ENCODE measurements around the gene ADAM15. TPM values are rescaled to one million over a fixed set of nuclear protein-coding genes. Genes with fewer than 3 reads are reported as not detected.

Gene ADAM15
- total RNA-seq, 4 donors from 2014 or later, result 58.6 to 270 (median 153) TPM

DNA sequence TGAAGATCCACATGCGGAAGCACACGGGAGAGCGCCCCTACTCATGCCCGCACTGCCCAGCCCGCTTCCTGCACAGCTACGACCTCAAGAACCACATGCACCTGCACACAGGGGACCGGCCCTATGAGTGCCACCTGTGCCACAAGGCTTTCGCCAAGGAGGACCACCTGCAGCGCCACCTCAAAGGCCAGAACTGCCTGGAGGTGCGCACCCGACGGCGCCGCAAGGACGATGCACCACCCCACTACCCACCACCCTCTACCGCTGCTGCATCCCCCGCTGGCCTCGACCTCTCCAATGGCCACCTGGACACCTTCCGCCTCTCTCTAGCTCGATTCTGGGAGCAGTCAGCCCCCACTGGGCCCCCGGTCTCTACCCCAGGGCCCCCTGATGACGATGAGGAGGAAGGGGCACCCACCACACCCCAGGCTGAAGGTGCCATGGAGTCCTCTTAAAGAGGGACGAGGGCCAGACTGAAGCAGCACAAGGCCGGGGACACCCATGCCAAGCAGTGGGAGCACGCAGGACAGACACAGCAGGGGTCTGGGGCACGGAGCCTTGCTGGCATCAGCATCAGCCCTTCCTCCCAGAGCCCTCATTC, 34.8 kb upstream of the ADAM15 start:
- peaks cover 0 to 19% of the 10 kb centered on the region in 2 donors for H3K4me1 ChIP-seq
- DNase-seq, result no peak
- H3K9me3 ChIP-seq, result no peaks in the 10 kb centered on the region
- H3K27me3 ChIP-seq, result no peaks in the 10 kb centered on the region
- no peaks in the 10 kb centered on the region for H3K36me3 ChIP-seq
- peak overlapping the region; percentile 89 to 94 for H3K27ac ChIP-seq
- TF ChIP-seq, protein P1, sequence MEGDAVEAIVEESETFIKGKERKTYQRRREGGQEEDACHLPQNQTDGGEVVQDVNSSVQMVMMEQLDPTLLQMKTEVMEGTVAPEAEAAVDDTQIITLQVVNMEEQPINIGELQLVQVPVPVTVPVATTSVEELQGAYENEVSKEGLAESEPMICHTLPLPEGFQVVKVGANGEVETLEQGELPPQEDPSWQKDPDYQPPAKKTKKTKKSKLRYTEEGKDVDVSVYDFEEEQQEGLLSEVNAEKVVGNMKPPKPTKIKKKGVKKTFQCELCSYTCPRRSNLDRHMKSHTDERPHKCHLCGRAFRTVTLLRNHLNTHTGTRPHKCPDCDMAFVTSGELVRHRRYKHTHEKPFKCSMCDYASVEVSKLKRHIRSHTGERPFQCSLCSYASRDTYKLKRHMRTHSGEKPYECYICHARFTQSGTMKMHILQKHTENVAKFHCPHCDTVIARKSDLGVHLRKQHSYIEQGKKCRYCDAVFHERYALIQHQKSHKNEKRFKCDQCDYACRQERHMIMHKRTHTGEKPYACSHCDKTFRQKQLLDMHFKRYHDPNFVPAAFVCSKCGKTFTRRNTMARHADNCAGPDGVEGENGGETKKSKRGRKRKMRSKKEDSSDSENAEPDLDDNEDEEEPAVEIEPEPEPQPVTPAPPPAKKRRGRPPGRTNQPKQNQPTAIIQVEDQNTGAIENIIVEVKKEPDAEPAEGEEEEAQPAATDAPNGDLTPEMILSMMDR (IDR thresholded peaks at IDR 0.05), result no peak
- no peak for TF ChIP-seq POLR2A (IDR thresholded peaks at IDR 0.05)
- H3K4me3 ChIP-seq, result no peak overlapping the region
- intact Hi-C loops (cut with DNase I; ENCODE audit: low total_unique reads), result no loop called here

DNA sequence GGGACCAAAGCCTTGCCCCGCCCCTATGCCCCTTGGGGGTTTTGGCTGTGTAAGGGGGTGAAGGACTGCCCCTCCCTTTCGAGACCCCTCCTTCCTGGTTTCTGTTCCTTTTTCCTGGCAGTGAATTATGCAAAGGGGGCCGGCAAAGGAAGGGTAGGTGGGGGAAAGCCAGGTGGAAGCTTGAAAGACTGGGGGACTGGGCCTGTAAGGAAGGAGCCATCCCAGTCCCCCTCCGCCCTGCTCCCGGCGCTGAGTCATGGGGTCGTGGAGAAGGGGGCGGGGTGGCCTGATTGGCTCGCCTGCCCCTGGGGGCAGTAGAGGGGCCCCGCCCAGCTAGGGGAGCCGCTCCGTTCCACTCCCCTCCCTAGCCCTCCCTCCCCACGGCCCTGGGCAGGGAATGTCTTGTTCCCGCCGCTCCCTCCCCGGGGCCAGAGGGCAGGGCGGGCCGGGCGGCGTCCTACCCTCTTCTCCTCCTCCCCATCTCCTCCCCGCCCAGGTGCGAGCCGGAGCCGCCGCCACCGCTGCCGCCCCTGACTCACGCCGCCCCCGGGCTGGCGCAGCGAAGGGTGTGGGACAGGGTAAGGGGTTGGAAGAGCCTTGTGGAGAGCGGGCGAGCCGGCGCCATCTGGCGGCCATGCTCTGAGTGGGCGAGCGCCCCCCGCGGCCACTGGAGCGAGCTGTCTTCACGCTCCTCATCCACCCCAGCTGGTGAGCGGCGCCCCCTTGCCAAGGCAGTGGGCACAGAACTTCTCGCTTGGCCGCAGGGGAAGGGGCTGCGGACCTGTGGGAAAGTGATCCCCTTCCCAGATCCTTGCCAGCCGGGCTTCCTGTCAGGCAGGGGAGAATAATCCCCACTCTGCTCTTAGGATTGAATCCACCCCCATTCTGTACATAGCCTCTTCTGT, 33.8 kb upstream of the ADAM15 start:
- H3K36me3 ChIP-seq, result no peaks in the 10 kb centered on the region
- peak; percentile 91 to 94 for DNase-seq
- peak overlapping the region; percentile 41 to 47 for H3K4me3 ChIP-seq
- no peaks in the 10 kb centered on the region for H3K27me3 ChIP-seq
- intact Hi-C loops (cut with DNase I; ENCODE audit: low total_unique reads), result no loop called here
- peak in 1 of 2 donors; percentile 70 for TF ChIP-seq POLR2A (IDR thresholded peaks at IDR 0.05)
- TF ChIP-seq, protein P1 (IDR thresholded peaks at IDR 0.05), result peak; percentile 98 to 100 (median 99)
- H3K9me3 ChIP-seq, result no peaks in the 10 kb centered on the region
- peak overlapping the region; percentile 89 to 94 for H3K27ac ChIP-seq
- H3K4me1 ChIP-seq, result peaks cover 0 to 12% of the 10 kb centered on the region in 2 donors

DNA sequence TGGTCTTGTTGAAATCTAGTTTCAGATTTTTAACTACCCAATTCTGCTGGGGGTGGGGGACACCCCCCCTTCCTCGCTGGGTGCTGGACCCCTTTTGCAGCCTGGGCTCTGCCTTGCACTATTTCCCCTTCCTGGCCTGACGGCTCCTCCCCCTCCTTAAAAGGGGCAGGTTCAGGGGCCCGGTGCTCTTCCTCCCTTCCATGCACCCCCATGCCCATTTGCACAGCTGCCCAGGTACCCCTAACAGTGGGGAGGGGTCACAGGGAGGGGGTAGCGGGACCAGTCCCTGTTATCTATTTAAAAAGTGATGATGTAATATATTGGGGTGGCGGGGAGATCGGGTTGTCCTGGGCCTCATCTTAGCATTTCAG, 33.2 kb upstream of the ADAM15 start:
- Histone ChIP-seq H3K9me3 (no peaks in the 10 kb centered on the region), H3K4me1 (peaks cover 0 to 10% of the 10 kb centered on the region in 2 donors), H3K27me3 (no peaks in the 10 kb centered on the region), H3K27ac (peak overlapping the region; percentile 89 to 94), H3K4me3 (peak overlapping the region; percentile 41 to 47), H3K36me3 (no peaks in the 10 kb centered on the region)
- DNase-seq, result no peak
- intact Hi-C loops (cut with DNase I; ENCODE audit: low total_unique reads), result no loop called here
- no peak for TF ChIP-seq POLR2A (IDR thresholded peaks at IDR 0.05)
- TF ChIP-seq, protein P1 (IDR thresholded peaks at IDR 0.05), result no peak

DNA sequence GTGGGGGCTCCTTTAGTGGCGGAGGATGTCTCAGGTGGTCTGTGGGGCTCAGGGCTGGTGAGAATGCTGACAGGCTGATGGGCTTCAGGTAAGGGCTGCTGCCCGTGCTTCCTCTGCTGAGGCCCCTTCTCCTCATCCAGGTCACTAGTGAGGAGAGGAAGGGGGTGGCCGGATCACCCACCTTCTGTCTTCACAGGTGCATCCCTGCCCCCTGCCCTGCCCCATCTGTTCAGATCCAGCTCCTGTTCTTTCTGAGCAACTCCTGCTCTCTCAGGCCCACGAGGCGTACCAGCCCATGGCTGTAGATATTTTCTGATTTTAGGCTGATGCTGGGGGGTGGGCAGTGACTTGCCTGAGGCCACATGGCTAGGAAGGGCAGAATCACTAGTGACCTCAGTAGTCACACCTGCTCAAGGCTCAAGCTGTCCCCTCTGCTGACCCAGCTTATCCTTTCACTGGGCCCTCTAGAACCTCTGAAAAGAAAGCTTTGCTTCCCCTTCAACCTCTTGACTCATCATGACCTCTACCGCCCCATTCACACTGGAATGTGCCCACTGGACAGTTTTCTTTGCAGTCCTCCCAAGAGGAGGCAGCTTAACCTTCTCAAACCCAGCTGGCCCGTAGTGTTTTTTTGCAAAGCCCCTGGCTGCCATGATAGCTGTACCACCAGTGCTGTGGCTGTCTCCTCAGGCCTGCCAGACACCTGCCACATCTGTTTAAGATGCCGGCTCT, 32.3 kb upstream of the ADAM15 start:
- H3K27me3 ChIP-seq, result no peaks in the 10 kb centered on the region
- DNase-seq, result no peak
- no peak overlapping the region for H3K4me3 ChIP-seq
- intact Hi-C loops (cut with DNase I; ENCODE audit: low total_unique reads), result no loop called here
- TF ChIP-seq, protein P1 (IDR thresholded peaks at IDR 0.05), result no peak
- TF ChIP-seq POLR2A (IDR thresholded peaks at IDR 0.05), result no peak
- H3K4me1 ChIP-seq, result peaks cover 0 to 10% of the 10 kb centered on the region in 2 donors
- no peaks in the 10 kb centered on the region for H3K9me3 ChIP-seq
- H3K36me3 ChIP-seq, result no peaks in the 10 kb centered on the region
- peak overlapping the region in 1 of 2 donors; percentile 94 for H3K27ac ChIP-seq

All from uterus (tissue), 4 donors.